ENCODE results near the gene CDH23.

DNA sequence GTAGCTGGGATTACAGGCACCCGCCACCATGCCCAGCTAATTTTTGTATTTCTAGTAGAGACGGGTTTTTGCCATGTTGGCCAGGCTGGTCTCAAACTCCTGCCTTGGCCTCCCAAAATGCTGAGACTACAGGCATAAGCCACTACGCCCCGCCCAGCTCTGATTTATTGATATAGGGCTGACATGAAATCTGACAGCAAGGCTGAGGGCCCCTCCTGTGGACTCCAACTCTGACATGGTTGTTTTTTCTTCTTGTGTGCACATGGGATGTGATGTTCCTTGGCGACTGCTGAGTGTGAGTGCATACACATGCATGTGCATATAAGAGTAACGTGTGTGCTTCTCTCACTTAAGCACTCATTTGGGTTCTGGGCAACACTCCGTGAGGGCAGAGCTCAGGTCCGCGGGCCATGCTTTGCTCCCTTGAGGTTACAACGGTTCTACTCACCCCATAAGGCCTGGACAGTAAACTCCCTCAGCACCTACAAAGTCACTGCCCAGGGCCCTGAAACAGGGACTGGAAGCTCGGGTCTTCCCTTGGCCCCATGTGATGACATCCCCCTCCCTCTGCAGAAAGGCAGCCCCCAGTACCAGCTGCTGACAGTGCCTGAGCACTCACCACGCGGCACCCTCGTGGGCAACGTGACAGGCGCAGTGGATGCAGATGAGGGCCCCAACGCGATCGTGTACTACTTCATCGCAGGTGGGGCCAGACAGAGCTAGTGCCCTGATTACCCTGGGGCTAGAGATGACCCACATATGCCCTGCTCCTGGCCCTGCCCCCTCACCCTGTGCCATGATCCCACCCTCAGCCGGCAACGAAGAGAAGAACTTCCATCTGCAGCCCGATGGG, 410.2 kb downstream of the CDH23 start:
- TF ChIP-seq, protein P1, sequence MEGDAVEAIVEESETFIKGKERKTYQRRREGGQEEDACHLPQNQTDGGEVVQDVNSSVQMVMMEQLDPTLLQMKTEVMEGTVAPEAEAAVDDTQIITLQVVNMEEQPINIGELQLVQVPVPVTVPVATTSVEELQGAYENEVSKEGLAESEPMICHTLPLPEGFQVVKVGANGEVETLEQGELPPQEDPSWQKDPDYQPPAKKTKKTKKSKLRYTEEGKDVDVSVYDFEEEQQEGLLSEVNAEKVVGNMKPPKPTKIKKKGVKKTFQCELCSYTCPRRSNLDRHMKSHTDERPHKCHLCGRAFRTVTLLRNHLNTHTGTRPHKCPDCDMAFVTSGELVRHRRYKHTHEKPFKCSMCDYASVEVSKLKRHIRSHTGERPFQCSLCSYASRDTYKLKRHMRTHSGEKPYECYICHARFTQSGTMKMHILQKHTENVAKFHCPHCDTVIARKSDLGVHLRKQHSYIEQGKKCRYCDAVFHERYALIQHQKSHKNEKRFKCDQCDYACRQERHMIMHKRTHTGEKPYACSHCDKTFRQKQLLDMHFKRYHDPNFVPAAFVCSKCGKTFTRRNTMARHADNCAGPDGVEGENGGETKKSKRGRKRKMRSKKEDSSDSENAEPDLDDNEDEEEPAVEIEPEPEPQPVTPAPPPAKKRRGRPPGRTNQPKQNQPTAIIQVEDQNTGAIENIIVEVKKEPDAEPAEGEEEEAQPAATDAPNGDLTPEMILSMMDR (IDR thresholded peaks at IDR 0.05): no peak
- TF ChIP-seq EP300 (IDR thresholded peaks at IDR 0.05) (no peak), POLR2A (IDR thresholded peaks at IDR 0.05) (no peak), POLR2AphosphoS5 (IDR thresholded peaks at IDR 0.05) (no peak)

Measured in suprapubic skin (tissue), 4 donors.